Left colon (tissue), 2 donors: ENCODE measurements around the gene DEFB119. TPM values are rescaled to one million over a fixed set of nuclear protein-coding genes. Genes with fewer than 3 reads are reported as not detected.

Experiments
- total RNA-seq, 2 donors: library from RNA; stranded (reverse); fragmentation: NEBNext Ultra II Directional; extraction: Animal tissue kit (Norgen Biotek cat#: 25700); gene quantifications; one replicate each; pipeline ENCODE4 v1.2.1, GENCODE V29; 2021
- donor health status: DM: no; HTN: no; CAD: no.
- donor health status: DM: yes; HTN: yes; CAD: no.

DEFB119 gene
- total RNA-seq, 2 donors from 2014 or later, result not detected

Other genes with a start within 250 kb of the DEFB119 start
- gene DEFB115, start 132.9 kb downstream of the DEFB119 start, total RNA-seq, result not detected
- gene DEFB116, start 82.0 kb downstream of the DEFB119 start, total RNA-seq, result not detected
- gene DEFB118, start 22.0 kb downstream of the DEFB119 start, total RNA-seq, result not detected
- gene DEFB121, start 15.6 kb upstream of the DEFB119 start, total RNA-seq, result not detected
- gene DEFB123, start 50.0 kb upstream of the DEFB119 start, total RNA-seq, result not detected
- gene DEFB124, start 84.5 kb upstream of the DEFB119 start, total RNA-seq, result not detected
- gene REM1, start 84.7 kb upstream of the DEFB119 start, total RNA-seq, result under 1 TPM; 0.27 to 0.81 TPM
- 100 to 1,000 TPM; 122 to 135 TPM for gene HM13, start 123.9 kb upstream of the DEFB119 start, total RNA-seq
- gene ID1, start 214.7 kb upstream of the DEFB119 start, total RNA-seq, result 100 to 1,000 TPM; 298 to 363 TPM
- gene COX4I2, start 247.3 kb upstream of the DEFB119 start, total RNA-seq, result under 1 TPM in 1 of 2 donors, not detected in 1; 0.67 TPM